H9 (cell line): ENCODE results near the gene XXYLT1. TPM values are rescaled to one million over a fixed set of nuclear protein-coding genes. Genes with fewer than 3 reads are reported as not detected.

Experiments used
- DNase-seq: peaks from one replicate; pipeline ENCODE4 v3.0.0-alpha.2; 2017
- H2AFZ ChIP-seq: one replicate; pipeline ENCODE4 v1.6.1; 2013; ENCODE audit warnings: mild to moderate bottlenecking, low read length, control low read depth, moderate library complexity
- H2AK5ac ChIP-seq: 2 replicates; pipeline ENCODE4 v1.6.1; 2013; ENCODE audit warnings: low read length, control low read depth, mixed read lengths; ENCODE audit not compliant: insufficient read length
- H2BK120ac ChIP-seq: one replicate; pipeline ENCODE4 v1.6.1; 2013; ENCODE audit warnings: low read depth, mild to moderate bottlenecking, low read length, control low read depth, inconsistent platforms; ENCODE audit not compliant: poor library complexity, severe bottlenecking
- H2BK12ac ChIP-seq: 2 replicates; pipeline ENCODE4 v1.6.1; 2013; ENCODE audit warnings: low read length, control low read depth, mixed read lengths, low read depth; ENCODE audit not compliant: insufficient read length
- H2BK15ac ChIP-seq: 2 replicates; pipeline ENCODE4 v1.6.1; 2013; ENCODE audit warnings: low read depth, low read length, control low read depth
- H2BK20ac ChIP-seq: one replicate; pipeline ENCODE4 v1.6.1; 2013; ENCODE audit warnings: low read depth, mild to moderate bottlenecking, low read length, control low read depth, inconsistent platforms; ENCODE audit not compliant: poor library complexity, severe bottlenecking
- H2BK5ac ChIP-seq: 2 replicates; pipeline ENCODE4 v1.6.1; 2013; ENCODE audit warnings: low read length, control low read depth, mixed read lengths; ENCODE audit not compliant: insufficient read length
- H3K14ac ChIP-seq: 2 replicates; pipeline ENCODE4 v1.6.1; 2013; ENCODE audit warnings: low read length, control low read depth; ENCODE audit not compliant: insufficient read depth
- H3K18ac ChIP-seq: 2 replicates; pipeline ENCODE4 v1.6.1; 2013; ENCODE audit warnings: low read depth, mild to moderate bottlenecking, mixed read lengths, low read length, control low read depth; ENCODE audit not compliant: insufficient read length
- H3K23ac ChIP-seq: 2 replicates; pipeline ENCODE4 v1.6.1; 2013; ENCODE audit warnings: low read length, control low read depth, mixed read lengths, low read depth; ENCODE audit not compliant: insufficient read length
- H3K23me2 ChIP-seq: 2 replicates; pipeline ENCODE4 v1.6.1; 2013; ENCODE audit warnings: low read depth, mild to moderate bottlenecking, mixed read lengths, low read length, control low read depth; ENCODE audit not compliant: insufficient read length, poor library complexity, severe bottlenecking
- H3K27ac ChIP-seq: 2 replicates; pipeline ENCODE4 v1.5.1; 2013; ENCODE audit warnings: low read length, control low read depth, mixed read lengths, low read depth; ENCODE audit not compliant: insufficient read length
- H3K27me3 ChIP-seq: 2 replicates; pipeline ENCODE4 v1.6.1; 2013; ENCODE audit warnings: low read length, control low read depth, inconsistent platforms; ENCODE audit not compliant: insufficient read depth
- H3K4ac ChIP-seq: 2 replicates; pipeline ENCODE4 v1.6.1; 2013; ENCODE audit warnings: low read depth, mild to moderate bottlenecking, control low read depth, inconsistent platforms, low read length, moderate library complexity
- H3K4me1 ChIP-seq: 2 replicates; pipeline ENCODE4 v1.6.1; 2013; ENCODE audit warnings: low read length, control low read depth, inconsistent platforms; ENCODE audit not compliant: insufficient read depth
- H3K4me2 ChIP-seq: 2 replicates; pipeline ENCODE4 v1.6.1; 2013; ENCODE audit warnings: low read length, control low read depth, mixed read lengths; ENCODE audit not compliant: insufficient read length, insufficient read depth
- H3K56ac ChIP-seq: 2 replicates; pipeline ENCODE4 v1.6.1; 2013; ENCODE audit warnings: low read depth, mild to moderate bottlenecking, mixed read lengths, low read length, control low read depth; ENCODE audit not compliant: insufficient read length
- H3K79me1 ChIP-seq: 2 replicates; pipeline ENCODE4 v1.6.1; 2013; ENCODE audit warnings: low read depth, mild to moderate bottlenecking, moderate library complexity, low read length, control low read depth, inconsistent platforms; ENCODE audit not compliant: insufficient read depth, poor library complexity, severe bottlenecking
- H3K79me2 ChIP-seq: 2 replicates; pipeline ENCODE4 v1.6.1; 2013; ENCODE audit warnings: low read length, control low read depth, inconsistent platforms; ENCODE audit not compliant: insufficient read depth
- H3K9ac ChIP-seq: 2 replicates; pipeline ENCODE4 v1.6.1; 2013; ENCODE audit warnings: low read length, control low read depth, mixed read lengths; ENCODE audit not compliant: insufficient read length; ENCODE audit errors: extremely low read depth
- H3K9me3 ChIP-seq: one replicate; pipeline ENCODE4 v1.6.1; 2013; ENCODE audit warnings: low read depth, low read length, inconsistent platforms; ENCODE audit not compliant: control insufficient read depth
- H3T11ph ChIP-seq: one replicate; pipeline ENCODE4 v1.6.1; 2013; ENCODE audit warnings: mild to moderate bottlenecking, low read length, control low read depth, inconsistent platforms
- H4K20me1 ChIP-seq: one replicate; pipeline ENCODE4 v1.6.1; 2013; ENCODE audit not compliant: control insufficient read depth, insufficient read length, insufficient read depth
- H4K5ac ChIP-seq: 2 replicates; pipeline ENCODE4 v1.6.1; 2013; ENCODE audit warnings: low read depth, mild to moderate bottlenecking, mixed read lengths, low read length, control low read depth; ENCODE audit not compliant: insufficient read length
- H4K8ac ChIP-seq: replicated peaks from 2 replicates; pipeline ENCODE4 v1.6.1; 2013; ENCODE audit warnings: low read length, control low read depth, mixed read lengths, low read depth; ENCODE audit not compliant: insufficient read length
- H4K91ac ChIP-seq: 2 replicates; pipeline ENCODE4 v1.6.1; 2013; ENCODE audit warnings: low read depth, mild to moderate bottlenecking, moderate library complexity, mixed read lengths, low read length, control low read depth; ENCODE audit not compliant: insufficient read length
- H3K27ac Mint-ChIP-seq, 3 experiments: 2 replicates in 2 of 3; 3 replicates in 1 of 3; pipeline ENCODE4 v1.8.0; 2020 to 2021; ENCODE audit warnings: mixed read lengths in 3 of 3, mild to moderate bottlenecking in 1 of 3, moderate library complexity in 1 of 3
- H3K27me3 Mint-ChIP-seq: 2 replicates; pipeline ENCODE4 v1.8.0; 2021; ENCODE audit warnings: low read depth, mild to moderate bottlenecking, moderate library complexity, mixed read lengths
- H3K36me3 Mint-ChIP-seq, 3 experiments: 2 replicates in 2 of 3; 3 replicates in 1 of 3; pipeline ENCODE4 v1.8.0; 2020 to 2021; ENCODE audit warnings: low read depth in 3 of 3, mixed read lengths in 3 of 3; ENCODE audit not compliant: insufficient read depth in 1 of 3
- H3K4me1 Mint-ChIP-seq, 2 experiments: 2 replicates each; pipeline ENCODE4 v1.8.0; 2020; ENCODE audit warnings: mixed read lengths in 2 of 2
- H3K4me3 Mint-ChIP-seq, 2 experiments: 2 replicates in 1 of 2; 3 replicates in 1 of 2; pipeline ENCODE4 v1.8.0; 2020 to 2021; ENCODE audit warnings: mild to moderate bottlenecking in 2 of 2, mixed read lengths in 2 of 2, moderate library complexity in 1 of 2
- H3K9me3 Mint-ChIP-seq, 2 experiments: 2 replicates in 1 of 2; 3 replicates in 1 of 2; pipeline ENCODE4 v1.8.0; 2020; ENCODE audit warnings: mild to moderate bottlenecking in 2 of 2, mixed read lengths in 2 of 2, moderate library complexity in 1 of 2
- CTCF ChIP-seq: fragments of 200-600 bp; sonication (generic); conservative IDR thresholded peaks from 3 replicates; pipeline ENCODE4 v1.8.0; 2021; ENCODE audit warnings: antibody characterized with exemption, mild to moderate bottlenecking
- WGBS: extraction: QIAGEN DNeasy Blood & Tissue Kit; methylation state at CpG from one replicate; pipeline ENCODE4 v1.1.7; 2013; ENCODE audit warnings: missing lambda C conversion rate, low lambda C conversion rate, mixed read lengths; ENCODE audit not compliant: insufficient read length; ENCODE audit errors: extremely low coverage; 5-methylcytosine and 5-hydroxymethylcytosine counted together
- total RNA-seq: library from RNA; stranded (reverse); gene quantifications from 2 replicates; pipeline ENCODE4 v1.2.1, GENCODE V29; 2021

Gene XXYLT1
- total RNA-seq, 1 experiment from 2014 or later: 22.7 TPM

DNA sequence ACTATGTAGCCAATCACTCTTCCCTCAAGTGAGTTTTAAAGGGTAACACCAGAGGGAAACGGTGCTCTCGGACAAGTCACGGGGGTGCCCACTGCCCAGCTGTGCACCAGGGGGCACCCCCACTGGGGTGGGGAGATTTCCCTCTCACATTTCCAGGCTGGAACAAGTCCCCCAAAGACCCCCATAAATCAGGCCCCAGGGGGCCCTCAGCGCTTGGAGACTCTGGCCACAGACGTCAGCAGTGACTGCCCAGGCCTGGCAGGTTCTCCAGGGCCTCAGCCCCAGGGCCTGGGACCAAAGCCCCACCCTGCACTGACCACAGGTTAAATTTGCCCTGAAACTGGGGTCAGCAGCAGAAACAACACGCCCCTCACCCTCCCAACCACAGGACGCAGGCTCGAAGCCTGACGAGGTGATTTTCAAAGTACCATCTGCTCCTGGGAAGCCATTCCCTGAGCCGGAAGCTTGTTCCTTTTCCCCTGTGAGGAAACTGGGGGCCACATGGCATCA, 17.0 kb downstream of the XXYLT1 start:
- H2BK20ac ChIP-seq: no peak overlapping the region
- H3K27me3 Mint-ChIP-seq: no peaks in the 10 kb centered on the region; the same call in none of the 2 replicates
- no peak for TF ChIP-seq CTCF
- DNase-seq: no peak
- peaks cover 2% of the 10 kb centered on the region for H4K20me1 ChIP-seq
- H3K36me3 Mint-ChIP-seq: peaks cover 0 to 7% (median 0%) of the 10 kb centered on the region in 3 experiments; a peak in 1 of 7 replicates
- no peaks in the 10 kb centered on the region for H3K79me1 ChIP-seq
- H3K4ac ChIP-seq: no peak overlapping the region
- H3K27ac Mint-ChIP-seq: peak overlapping the region in 2 of 3 experiments; percentile 64 to 87; a peak in 3 of 7 replicates
- peaks cover 17% of the 10 kb centered on the region; the same call in 1 of the 2 replicates for H3K79me2 ChIP-seq
- no peak overlapping the region for H3K23ac ChIP-seq
- no peak overlapping the region for H3K27ac ChIP-seq
- no CpG with 5 or more reads among the region's 10 CpGs for WGBS
- H2AK5ac ChIP-seq: no peak overlapping the region
- no peak overlapping the region for H3K4me2 ChIP-seq
- H3K9me3 Mint-ChIP-seq: 0 out of 5 replicates have a peak, but pooled peaks cover 0 to 3% of the 10 kb centered on the region in 2 experiments
- H3T11ph ChIP-seq: no peak overlapping the region
- H3K18ac ChIP-seq: no peak overlapping the region
- no peak overlapping the region for H2BK15ac ChIP-seq
- H3K4me1 ChIP-seq: peaks cover 6% of the 10 kb centered on the region
- H3K9ac ChIP-seq: no peak overlapping the region
- H4K8ac ChIP-seq: no peak overlapping the region
- H3K23me2 ChIP-seq: no peaks in the 10 kb centered on the region
- no peak overlapping the region for H2AFZ ChIP-seq
- no peaks in the 10 kb centered on the region for H3K27me3 ChIP-seq
- no peak overlapping the region for H4K91ac ChIP-seq
- H3K9me3 ChIP-seq: no peaks in the 10 kb centered on the region
- H3K56ac ChIP-seq: no peak overlapping the region
- H2BK5ac ChIP-seq: no peak overlapping the region
- no peak overlapping the region for H4K5ac ChIP-seq
- 0 out of 2 replicates have a peak overlapping the region, but pooled peaks have one; percentile 13 for H3K14ac ChIP-seq
- no peak overlapping the region for H3K4me3 Mint-ChIP-seq
- H3K4me1 Mint-ChIP-seq: peaks cover 48 to 62% of the 10 kb centered on the region in 2 experiments
- no peak overlapping the region for H2BK12ac ChIP-seq
- H2BK120ac ChIP-seq: no peak overlapping the region
